ENCODE measurements around the gene ZYG11B. TPM values are rescaled to one million over a fixed set of nuclear protein-coding genes. Genes with fewer than 3 reads are reported as not detected.

Gene ZYG11B
- total and polyA plus RNA-seq, 2 of the 13 experiments (the other 11 are each of a cell fraction or from before 2014, with no cell fraction given): 6.9 to 17.9 TPM

DNA sequence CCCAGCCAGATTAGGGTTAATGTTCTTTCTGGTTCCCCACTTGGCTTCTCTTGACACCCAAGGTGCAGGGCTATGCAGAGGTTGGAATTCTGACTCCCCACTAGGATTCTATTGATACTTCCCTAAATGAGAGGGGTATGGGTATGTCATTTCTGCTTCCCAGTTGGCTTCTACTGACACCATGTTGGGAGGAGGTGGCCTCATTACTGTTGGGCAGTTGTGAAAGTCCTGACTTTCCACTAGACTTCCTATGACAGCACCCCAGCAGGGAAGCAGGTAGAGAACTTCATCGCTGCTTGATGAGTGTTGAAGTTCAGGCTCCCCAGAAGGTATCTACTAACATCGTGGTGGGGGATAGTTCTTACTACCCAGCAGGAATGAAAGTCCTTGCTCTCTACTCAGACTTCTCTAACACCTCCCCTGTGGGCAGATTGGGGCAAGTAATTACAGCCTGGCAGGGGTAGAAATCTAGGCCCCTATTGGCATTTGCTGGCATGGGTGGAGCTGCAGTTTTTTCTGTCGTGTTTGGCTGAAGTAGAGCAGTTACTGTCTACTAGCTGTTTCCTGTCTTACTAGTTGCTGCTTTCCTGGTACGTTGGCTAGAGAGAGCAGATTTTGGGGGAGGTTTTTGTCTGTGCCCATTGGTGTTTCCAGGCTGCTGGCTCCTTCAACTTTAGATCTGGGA is 41.5 kb downstream of the ZYG11B start:
- WGBS (ENCODE audit: low lambda C conversion rate): 100% methylated on average over 3 of the region's 4 CpGs
- no peak overlapping the region for H3K4me2 ChIP-seq (ENCODE audit: low read depth, low read length)
- H3K4me1 ChIP-seq (ENCODE audit: insufficient read depth, low read length): no peaks in the 10 kb centered on the region
- H2AFZ ChIP-seq (ENCODE audit: low read length): no peak overlapping the region
- no peak overlapping the region for H3K4me3 ChIP-seq (replicated peaks in 1 of 3; ENCODE audit: insufficient read depth in 1 of 3, low read depth in 2 of 3, low read length in 3 of 3)
- H3K79me2 ChIP-seq (ENCODE audit: insufficient read depth, low read length): no peaks in the 10 kb centered on the region
- ATAC-seq: no peak
- in situ Hi-C loops (cut with HindIII; ENCODE audit: extremely low pct_ligation_motif_present, low pct_unique_long_range_greater_than_20kb) (no loop called here), intact Hi-C loops (cut with micrococcal nuclease; ENCODE audit: unreplicated experiment) (no loop called here)
- H3K27me3 ChIP-seq (ENCODE audit: control insufficient read depth in 1 of 2, insufficient read depth in 2 of 2, low read length in 2 of 2): no peaks in the 10 kb centered on the region
- no TSS peak for BruUV-seq (replicated peaks)
- no peak for FAIRE-seq
- no peaks in the 10 kb centered on the region for H4K20me1 ChIP-seq (ENCODE audit: insufficient read depth, low read length)
- no peaks in the 10 kb centered on the region for H3K9me3 ChIP-seq (ENCODE audit: low read length)
- peaks cover 0 to 20% of the 10 kb centered on the region in 2 experiments; a peak in 3 of 5 replicates for H3K36me3 ChIP-seq (replicated peaks in 1 of 2; ENCODE audit: control insufficient read depth in 1 of 2, insufficient read depth in 2 of 2, low read length in 2 of 2)
- ChIA-PET CTCF (ENCODE audit: low intra/inter-chr PET ratio, low total read pairs) (no interaction called here), POLR2A (no interaction called here)
- no peak overlapping the region for H3K9ac ChIP-seq (ENCODE audit: insufficient read depth, low read depth, low read length)
- H3K27ac ChIP-seq (ENCODE audit: extremely low read length, insufficient read depth, low read length): no peak overlapping the region
- DNase-seq (ENCODE audit: low spot score): no peak
- TF ChIP-seq ZNF724P (CRISPR knock-in tag; IDR thresholded peaks at IDR 0.05; ENCODE audit: borderline replicate concordance) (no peak), ZNF678 (CRISPR knock-in tag; IDR thresholded peaks at IDR 0.05) (no peak), YEATS4 (CRISPR knock-in tag; IDR thresholded peaks at IDR 0.05; ENCODE audit: borderline replicate concordance) (no peak), RBFOX2 (IDR thresholded peaks at IDR 0.05; ENCODE audit: low read depth, low read length) (no peak)

DNA sequence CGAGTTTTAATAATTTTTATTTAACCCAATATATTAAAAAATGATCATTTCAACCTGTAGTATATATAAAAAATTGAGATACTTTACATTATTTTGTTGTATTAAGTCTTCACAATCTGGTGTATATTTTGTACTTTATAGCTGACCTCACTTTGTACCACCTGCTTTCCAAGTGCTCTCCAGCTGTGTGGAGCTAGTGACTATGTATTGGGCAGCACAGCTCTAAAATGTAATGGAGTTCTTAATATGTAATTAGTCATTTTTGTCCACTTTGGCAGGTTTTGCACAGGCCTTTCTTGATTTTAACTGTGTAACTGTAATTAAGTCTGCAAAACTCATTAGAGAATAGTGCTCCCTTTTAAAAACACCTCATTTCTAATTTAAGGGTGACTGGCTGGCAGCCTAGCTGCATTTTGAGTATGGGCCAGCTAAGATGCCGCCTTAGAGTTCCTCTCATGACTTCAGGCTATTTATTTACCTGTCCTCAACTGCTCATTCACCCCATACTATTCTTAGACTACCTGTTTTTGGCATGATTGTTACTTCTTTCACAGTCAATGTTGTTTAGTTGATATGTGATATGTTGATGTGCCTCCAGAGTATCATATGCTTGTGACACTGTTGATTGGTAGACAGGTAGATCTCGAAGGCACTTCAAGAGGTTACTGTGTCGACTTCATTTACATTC is 43.2 kb downstream of the ZYG11B start:
- DNase-seq (ENCODE audit: low spot score): no peak
- no peak overlapping the region for H3K4me2 ChIP-seq (ENCODE audit: low read depth, low read length)
- no TSS peak for BruUV-seq (replicated peaks)
- no peak overlapping the region for H2AFZ ChIP-seq (ENCODE audit: low read length)
- in situ Hi-C loops (cut with HindIII; ENCODE audit: extremely low pct_ligation_motif_present, low pct_unique_long_range_greater_than_20kb): no loop called here
- no peak overlapping the region for H3K9ac ChIP-seq (ENCODE audit: insufficient read depth, low read depth, low read length)
- CTCF ChIA-PET (ENCODE audit: low intra/inter-chr PET ratio, low total read pairs): no interaction called here
- no peak overlapping the region for H3K4me3 ChIP-seq (replicated peaks in 1 of 3; ENCODE audit: insufficient read depth in 1 of 3, low read depth in 2 of 3, low read length in 3 of 3)
- no peaks in the 10 kb centered on the region for H4K20me1 ChIP-seq (ENCODE audit: insufficient read depth, low read length)
- peaks cover 0 to 24% of the 10 kb centered on the region in 2 experiments; a peak in 3 of 5 replicates for H3K36me3 ChIP-seq (replicated peaks in 1 of 2; ENCODE audit: control insufficient read depth in 1 of 2, insufficient read depth in 2 of 2, low read length in 2 of 2)
- H3K4me1 ChIP-seq (ENCODE audit: insufficient read depth, low read length): no peaks in the 10 kb centered on the region
- no peak for FAIRE-seq
- H3K27ac ChIP-seq (ENCODE audit: extremely low read length, insufficient read depth, low read length): no peak overlapping the region
- no peaks in the 10 kb centered on the region for H3K9me3 ChIP-seq (ENCODE audit: low read length)
- H3K79me2 ChIP-seq (ENCODE audit: insufficient read depth, low read length): no peaks in the 10 kb centered on the region
- H3K27me3 ChIP-seq (ENCODE audit: control insufficient read depth in 1 of 2, insufficient read depth in 2 of 2, low read length in 2 of 2): no peaks in the 10 kb centered on the region
- POLR2A ChIA-PET: no interaction called here
- intact Hi-C loops (cut with micrococcal nuclease; ENCODE audit: unreplicated experiment): no loop called here
- ATAC-seq: no peak
- WGBS (ENCODE audit: low lambda C conversion rate): 95% methylated on average over 4 of the region's 4 CpGs
- TF ChIP-seq SATB2 (CRISPR knock-in tag; IDR thresholded peaks at IDR 0.05) (no peak), PCBP2 (optimal IDR thresholded peaks at IDR 0.05; ENCODE audit: low read depth, low read length, poor library complexity, severe bottlenecking) (no peak), SRSF9 (IDR thresholded peaks at IDR 0.05; ENCODE audit: borderline replicate concordance, insufficient read depth, low read depth, low read length, poor library complexity, severe bottlenecking) (no peak), MIXL1 (CRISPR knock-in tag; IDR thresholded peaks at IDR 0.05) (no peak), RXRB (CRISPR knock-in tag; IDR thresholded peaks at IDR 0.05; ENCODE audit: borderline replicate concordance) (no peak), ZFP36L1 (CRISPR knock-in tag; IDR thresholded peaks at IDR 0.05) (no peak), TARDBP (CRISPR knock-in tag; IDR thresholded peaks at IDR 0.05) (no peak), ZNF350 (CRISPR knock-in tag; IDR thresholded peaks at IDR 0.05; ENCODE audit: borderline replicate concordance, low read depth) (no peak)
- TF ChIP-seq, protein P1, sequence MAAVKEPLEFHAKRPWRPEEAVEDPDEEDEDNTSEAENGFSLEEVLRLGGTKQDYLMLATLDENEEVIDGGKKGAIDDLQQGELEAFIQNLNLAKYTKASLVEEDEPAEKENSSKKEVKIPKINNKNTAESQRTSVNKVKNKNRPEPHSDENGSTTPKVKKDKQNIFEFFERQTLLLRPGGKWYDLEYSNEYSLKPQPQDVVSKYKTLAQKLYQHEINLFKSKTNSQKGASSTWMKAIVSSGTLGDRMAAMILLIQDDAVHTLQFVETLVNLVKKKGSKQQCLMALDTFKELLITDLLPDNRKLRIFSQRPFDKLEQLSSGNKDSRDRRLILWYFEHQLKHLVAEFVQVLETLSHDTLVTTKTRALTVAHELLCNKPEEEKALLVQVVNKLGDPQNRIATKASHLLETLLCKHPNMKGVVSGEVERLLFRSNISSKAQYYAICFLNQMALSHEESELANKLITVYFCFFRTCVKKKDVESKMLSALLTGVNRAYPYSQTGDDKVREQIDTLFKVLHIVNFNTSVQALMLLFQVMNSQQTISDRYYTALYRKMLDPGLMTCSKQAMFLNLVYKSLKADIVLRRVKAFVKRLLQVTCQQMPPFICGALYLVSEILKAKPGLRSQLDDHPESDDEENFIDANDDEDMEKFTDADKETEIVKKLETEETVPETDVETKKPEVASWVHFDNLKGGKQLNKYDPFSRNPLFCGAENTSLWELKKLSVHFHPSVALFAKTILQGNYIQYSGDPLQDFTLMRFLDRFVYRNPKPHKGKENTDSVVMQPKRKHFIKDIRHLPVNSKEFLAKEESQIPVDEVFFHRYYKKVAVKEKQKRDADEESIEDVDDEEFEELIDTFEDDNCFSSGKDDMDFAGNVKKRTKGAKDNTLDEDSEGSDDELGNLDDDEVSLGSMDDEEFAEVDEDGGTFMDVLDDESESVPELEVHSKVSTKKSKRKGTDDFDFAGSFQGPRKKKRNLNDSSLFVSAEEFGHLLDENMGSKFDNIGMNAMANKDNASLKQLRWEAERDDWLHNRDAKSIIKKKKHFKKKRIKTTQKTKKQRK (IDR thresholded peaks at IDR 0.05; ENCODE audit: low read length): no peak

All from HepG2 (cell line).